Hepatic stellate cell (primary cell): ENCODE data around the gene CBARP.

Experiments used
- DNase-seq: peaks from one replicate; pipeline ENCODE4 v3.0.0; 2011; ENCODE audit warnings: low spot score

Gene CBARP

GRCh38 chr19:1275260-1275975, 37.6 kb upstream of the CBARP start, which contains the start of gene FAM174C:
Gene FAM174C (plus strand): TSS chr19:1275530. CDS start chr19:1275550, 20 bp downstream.
- DNase-seq: peak; percentile 98

DNA sequence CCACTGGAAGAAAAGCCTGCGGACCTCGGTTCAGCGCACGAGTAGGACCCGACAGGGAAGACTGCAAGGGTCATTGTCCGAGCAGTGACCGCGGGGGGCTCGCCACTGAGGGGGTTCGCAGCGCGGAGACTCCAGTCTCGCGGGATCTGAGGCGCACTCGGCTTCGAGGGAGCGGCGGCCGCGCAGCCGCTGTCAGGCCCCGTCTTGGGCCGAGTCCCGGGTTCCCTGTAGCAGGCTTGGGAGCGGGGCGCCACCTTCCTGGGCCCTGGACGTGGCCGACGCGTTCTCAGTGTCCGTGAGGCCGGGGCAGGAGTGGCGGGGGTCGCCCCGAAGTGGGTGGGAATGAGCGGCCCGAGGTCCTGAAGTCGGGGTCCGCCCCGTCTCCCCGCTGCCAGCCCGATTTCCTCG, 37.1 kb upstream of the CBARP start:
- no peak for DNase-seq

DNA sequence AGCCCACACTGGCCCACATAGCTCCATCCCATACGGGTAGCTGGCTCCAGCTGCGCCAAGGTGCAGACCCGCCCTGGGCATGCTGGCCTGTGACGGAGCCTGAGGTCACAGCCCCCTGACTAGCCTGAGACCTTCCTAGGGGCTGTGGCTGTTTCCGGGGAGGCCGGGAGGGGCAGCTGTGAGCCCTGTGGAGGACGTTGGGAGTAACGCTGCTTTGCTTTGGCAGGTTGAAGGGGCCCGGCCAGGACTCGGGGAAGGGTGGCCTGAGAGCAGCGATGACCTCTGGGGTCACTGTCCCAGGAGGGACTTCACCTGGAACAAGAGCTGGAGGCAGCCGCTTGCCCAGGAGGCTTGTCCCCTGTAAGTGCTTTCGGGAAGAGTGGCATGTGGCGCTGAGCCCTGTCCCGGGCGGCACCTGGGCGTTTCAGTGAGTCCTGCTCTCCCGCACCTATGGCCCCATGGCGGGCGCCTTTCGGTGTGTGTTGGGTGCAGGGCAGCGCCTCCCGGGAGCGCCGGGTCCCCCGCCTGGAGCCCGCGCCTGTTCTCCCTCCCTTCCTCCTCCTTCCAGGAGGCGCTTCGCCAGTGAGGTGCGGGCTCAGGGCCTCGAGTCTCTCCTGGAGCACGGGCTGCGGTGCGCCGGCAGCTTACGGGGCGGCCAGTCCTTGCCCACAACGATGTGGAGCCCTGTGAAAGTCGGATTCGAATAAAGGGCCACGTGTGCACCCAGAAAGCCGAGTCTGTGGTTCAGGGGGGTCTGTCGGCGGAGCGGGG, 36.5 kb upstream of the CBARP start:
- no peak for DNase-seq

- no peak for DNase-seq
Observed at GRCh38 chr19:1273263-1274041, 35.6 kb upstream of the CBARP start.

GRCh38 chr19:1272423-1273262, 34.8 kb upstream of the CBARP start:
- no peak for DNase-seq

DNA sequence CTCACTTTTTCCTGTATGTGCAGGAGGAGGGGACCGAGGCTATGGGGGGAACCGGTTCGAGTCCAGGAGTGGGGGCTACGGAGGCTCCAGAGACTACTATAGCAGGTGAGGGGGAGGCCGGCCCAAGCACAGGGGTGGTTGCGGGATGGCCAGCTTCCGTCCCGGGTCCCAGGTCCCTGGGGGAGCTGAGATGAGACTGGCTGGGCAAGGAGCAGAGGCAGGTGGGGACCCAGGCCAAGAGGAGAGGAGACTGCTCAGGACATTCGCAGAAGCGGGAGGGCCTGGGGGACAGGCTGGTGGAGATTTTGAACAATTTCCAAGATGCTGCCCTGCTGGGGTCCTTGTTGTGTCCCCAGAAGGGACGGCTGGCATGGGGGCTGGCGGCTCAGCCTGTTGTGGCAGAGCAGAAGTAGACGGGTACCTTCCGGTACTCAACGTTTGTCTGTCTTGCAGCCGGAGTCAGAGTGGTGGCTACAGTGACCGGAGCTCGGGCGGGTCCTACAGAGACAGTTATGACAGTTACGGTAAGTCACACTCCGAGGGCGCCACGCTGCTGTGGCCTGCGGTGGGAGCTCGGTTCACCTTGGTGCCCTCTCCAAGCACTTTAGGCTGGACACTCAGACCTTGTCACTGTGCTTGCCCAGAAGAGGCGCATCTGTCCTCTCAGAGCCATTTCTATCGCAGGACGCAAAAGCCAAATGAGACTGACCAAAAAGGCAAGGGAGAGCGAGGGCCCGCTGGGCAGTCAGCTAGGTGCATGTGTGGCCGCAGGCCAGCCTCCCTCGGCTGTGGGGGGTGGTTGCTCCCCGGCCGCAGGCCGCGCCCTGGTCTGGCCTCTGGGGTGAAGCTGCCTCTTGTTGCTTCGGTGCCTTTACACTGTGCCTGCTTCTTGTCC, 34.0 kb upstream of the CBARP start:
- no peak for DNase-seq

- DNase-seq: no peak
Observed at GRCh38 chr19:1270854-1271527, 33.2 kb upstream of the CBARP start.

GRCh38 chr19:1270213-1270853, 32.5 kb upstream of the CBARP start:
- no peak for DNase-seq

GRCh38 chr19:1269478-1270212, 31.8 kb upstream of the CBARP start:
- peak; percentile 90 for DNase-seq

DNA sequence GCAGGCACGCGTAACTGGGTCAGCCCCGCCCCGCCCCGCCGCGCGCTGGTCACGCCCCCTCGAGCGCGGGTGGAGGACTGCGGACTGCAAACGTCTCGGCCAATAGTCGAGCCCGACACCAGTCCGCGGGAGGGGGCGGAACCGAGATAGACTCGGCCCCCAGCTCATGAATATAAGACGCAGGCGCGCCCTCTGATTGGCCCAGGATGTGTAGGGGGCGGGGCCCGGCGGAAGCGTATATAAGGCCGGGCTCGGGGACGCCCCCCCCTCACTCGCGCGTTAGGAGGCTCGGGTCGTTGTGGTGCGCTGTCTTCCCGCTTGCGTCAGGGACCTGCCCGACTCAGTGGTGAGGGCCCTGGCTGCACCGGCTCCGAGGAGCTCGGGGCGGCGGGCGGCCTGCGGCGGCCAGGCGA, 31.3 kb upstream of the CBARP start, which contains the start of gene CIRBP:
CIRBP (plus strand) TSS at position 268 of the 413 bp plus-strand sequence. CDS start 1,602 bp downstream, outside the sequence.
- DNase-seq: peak; percentile 98

DNA sequence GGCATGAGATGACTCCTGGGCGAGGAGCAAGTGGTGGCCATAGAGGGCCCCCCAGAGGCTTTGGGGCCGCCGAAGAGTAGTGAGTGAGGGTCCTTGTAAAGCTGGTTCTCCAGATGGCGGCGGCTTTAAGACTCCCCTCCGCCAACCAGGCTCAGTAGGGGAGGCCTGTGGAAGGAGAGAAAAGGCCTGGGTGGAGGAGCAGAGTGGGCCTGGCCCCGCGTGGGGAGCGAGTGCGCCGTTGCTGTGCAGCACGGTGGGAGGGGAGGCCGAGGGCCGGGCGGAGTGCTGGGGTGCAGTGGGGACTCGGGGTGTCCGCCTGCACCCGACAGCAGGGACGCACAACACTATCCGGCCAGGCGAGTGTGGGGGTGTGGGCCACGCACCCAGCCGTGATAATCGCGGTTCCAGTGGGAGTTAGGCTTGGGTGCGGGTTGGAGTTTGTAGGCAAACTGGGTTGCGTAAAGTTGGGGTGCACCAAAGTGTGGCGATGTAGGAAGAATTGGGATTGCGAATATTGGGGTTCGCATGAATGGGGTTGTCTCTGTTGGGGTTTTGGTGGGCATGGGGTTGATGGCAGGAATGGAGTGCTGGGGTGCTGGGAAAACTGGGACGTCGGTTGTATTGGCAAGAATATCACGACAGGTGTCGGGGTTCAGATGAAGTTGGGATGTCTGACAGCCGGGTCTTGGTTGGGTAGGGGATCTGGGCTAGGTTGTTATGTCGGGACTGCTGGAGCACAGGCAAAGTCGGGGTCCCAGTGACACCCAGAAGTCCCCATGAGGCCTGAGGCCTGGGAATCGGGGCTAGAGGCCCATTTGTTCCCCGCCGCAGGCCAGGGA, 30.6 kb upstream of the CBARP start:
- DNase-seq: no peak

GRCh38 chr19:1267477-1268225, 29.8 kb upstream of the CBARP start:
- no peak for DNase-seq

GRCh38 chr19:1266916-1267476, 29.2 kb upstream of the CBARP start:
- DNase-seq: peak; percentile 79

- peak; percentile 95 for DNase-seq
Observed at GRCh38 chr19:1266129-1266915, 28.5 kb upstream of the CBARP start.

DNA sequence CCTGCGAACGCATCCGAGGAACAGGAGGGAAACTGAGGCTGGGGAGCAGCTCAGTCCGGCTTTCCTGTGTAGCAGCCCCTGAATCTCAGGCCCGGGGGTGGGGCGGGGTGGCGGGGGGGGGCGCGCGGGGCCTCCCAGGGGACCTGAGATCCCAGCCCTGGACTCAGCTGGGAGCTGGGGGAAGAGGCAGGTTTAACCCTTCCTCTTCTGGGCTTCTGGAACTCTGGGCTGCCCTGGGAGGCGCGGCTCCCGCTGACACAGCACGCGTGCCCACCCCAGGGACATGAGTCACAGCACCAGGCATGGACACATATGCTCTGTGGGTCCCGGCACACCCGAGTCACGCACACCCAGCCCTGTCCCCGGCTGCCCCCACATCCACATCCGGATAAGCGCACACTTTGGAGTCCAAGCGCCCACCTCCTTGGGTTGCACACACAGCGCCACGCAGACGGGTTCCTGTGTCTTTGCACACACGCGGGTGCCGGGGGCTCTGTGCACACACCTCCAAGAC, 27.9 kb upstream of the CBARP start:
- peak; percentile 93 for DNase-seq
